Dedifferentiated amniotic fluid mesenchymal stem cell (primary cell): Measurements from ENCODE around the gene INMT.

Source experiments
- DNase-seq: peaks from one replicate; pipeline ENCODE4 v3.0.0-alpha.2; 2016; ENCODE audit errors: extremely low spot score

The INMT gene

GRCh38 chr7:30727061-30727945, 24.6 kb upstream of the INMT start:
- no peak for DNase-seq

- DNase-seq = no peak
Observed at GRCh38 chr7:30728591-30729100, 23.3 kb upstream of the INMT start.

DNA sequence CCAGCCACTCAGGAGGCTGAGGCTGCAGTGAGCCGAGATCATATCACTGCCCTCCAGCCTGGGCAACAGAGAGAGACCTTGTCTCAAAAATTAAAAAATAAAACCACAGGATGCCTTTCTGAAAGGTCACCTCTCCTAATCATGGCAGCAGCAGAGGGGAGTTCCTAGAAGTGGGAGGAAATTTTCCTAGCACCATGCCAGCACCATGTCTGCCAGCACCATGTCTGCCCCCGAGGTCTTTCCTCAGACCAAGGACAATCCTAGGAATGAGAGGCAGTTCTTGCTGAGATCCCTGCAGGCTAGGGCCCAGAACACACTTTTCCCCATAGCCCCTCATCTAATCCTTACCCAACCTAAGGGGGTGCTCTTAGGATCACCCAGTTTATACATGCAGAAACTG, 22.3 kb upstream of the INMT start:
- no peak for DNase-seq

- DNase-seq = no peak
Observed at GRCh38 chr7:30730097-30730496, 21.8 kb upstream of the INMT start.

GRCh38 chr7:30730996-30731395, 20.9 kb upstream of the INMT start:
- DNase-seq = no peak

DNA sequence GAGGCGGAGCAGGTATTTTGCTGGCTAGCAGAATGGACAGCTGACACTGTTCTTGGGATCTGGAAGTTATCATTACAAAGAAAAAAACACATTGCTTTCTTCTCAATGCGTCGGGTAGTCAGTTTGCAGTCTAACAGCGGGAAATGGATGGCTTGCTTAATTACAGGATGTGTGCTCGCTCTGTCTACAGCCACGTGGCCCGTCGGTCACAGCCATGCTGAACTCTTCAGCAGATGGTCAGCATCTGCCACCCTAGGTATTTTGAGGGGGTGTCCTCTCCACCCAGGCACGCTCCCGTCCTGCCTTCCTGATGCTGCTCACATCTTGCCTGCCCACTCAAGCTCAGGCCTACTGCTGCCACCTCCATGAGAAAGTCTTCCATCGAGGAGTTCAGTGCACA, 20.4 kb upstream of the INMT start:
- DNase-seq = no peak

DNA sequence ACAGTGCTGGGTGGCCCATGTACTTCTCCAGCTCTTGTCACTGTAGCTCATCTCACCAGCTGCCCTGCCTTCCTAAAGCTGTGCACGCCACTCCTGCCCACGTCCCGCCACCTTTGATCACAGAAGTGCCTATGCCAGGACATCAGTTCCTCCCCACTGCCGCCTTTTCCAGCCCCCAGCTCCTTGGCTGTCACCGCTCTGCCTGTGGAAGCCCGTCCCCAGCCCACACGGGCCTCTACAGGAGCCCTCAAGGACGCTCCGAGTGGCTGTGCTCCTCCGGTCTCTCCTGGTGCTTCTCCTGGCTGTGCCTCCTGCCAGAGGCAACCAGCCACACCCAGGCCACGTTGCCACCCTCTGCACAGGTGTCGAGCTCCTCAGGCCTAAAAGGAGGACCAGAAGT, 19.3 kb upstream of the INMT start:
- no peak for DNase-seq

DNA sequence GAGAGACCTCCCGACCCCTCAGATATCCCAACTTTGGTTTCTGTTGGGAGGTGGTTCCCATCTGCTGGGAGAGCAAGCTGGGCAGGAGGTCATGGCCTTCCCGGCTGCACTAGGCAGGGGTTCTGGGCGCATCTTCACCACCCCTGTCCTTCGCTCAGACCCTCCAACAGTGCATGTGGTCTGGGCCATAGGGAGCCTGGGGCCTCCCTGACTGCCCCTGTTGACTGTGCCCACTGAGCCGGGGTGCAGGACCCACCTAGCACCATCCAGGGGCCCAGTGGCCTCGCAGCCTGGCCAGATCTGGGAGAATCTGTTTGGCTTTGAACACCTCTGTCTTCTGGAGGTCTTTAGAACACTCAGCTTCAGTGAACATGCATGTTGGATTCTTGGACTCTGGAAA, 18.7 kb upstream of the INMT start:
- no peak for DNase-seq

DNA sequence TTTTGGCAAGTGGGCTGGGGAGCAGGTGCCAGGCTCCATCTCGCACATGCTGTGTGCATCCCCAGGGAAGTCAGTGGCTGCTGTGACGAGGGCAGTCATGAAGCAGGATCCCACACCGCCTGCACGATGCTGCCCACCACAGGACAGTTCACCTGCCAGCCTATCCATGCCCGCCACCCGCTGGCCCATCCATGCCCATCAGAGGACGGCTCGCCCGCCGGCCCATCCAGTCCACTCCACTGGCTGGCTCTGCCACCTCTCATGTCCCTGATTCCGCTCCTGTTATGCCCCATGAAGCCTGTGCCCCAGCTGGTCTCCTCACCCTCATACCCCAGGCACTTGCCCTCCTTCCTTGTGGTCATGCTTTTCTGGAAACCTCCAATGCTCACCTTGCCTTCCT, 18.2 kb upstream of the INMT start:
- no peak for DNase-seq

DNA sequence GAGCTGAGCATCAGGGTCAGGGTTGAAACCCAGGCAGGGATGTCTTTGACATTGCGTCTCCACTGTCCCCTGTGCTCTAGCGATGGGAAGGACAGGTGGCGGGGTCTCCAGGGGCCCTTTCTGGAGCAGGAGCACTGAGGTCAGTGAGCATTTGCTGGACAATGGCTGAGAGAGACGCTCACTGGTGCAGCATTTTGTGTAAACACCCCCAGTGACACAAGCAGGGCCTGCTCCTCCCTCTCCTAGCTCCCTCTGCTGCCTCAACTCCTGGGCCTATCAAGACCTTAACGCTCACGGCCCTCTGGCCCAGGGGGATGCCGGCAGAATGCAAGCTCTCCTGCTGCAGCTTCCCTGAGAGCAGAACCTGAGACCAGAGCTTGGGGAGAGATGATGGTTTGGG, 17.4 kb upstream of the INMT start:
- no peak for DNase-seq

DNA sequence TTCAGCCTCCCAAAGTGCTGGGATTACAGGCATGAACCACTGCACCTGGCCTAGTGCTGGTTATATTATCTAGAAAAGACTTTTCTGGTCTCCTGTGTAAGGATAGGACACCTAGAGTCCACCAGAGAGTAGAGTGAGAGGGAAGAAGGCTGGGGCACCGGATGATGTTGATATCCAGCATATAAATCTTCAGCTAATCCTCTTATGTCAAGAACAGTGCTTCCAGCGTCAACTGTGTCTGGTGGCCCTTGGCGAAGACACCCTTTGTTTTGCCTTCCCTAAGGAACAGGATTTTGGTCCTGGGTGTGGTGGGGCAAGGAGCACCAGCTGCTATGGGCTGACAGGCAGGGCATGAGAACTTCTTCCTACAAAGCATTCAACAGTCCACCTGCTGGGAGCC, 16.3 kb upstream of the INMT start:
- DNase-seq = no peak

DNA sequence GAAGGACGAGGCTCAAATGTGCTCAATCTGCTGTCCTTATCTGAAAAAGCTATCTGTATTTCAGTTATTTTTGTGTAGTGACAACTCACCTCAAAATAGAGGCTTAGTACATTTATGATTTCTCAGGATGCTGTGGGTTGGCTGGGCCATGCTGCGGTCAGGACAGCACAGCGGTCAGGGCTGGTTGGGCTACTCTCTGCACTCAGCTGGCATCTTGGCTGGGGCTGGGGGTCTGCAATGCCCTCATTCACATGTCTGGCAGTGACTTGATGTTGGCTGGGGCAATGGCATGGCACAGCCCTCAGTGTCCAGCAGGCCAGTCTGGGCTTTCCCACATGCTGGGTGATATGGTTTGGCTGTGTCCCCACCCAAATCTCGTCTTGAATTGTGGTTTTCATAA, 15.6 kb upstream of the INMT start:
- no peak for DNase-seq

DNA sequence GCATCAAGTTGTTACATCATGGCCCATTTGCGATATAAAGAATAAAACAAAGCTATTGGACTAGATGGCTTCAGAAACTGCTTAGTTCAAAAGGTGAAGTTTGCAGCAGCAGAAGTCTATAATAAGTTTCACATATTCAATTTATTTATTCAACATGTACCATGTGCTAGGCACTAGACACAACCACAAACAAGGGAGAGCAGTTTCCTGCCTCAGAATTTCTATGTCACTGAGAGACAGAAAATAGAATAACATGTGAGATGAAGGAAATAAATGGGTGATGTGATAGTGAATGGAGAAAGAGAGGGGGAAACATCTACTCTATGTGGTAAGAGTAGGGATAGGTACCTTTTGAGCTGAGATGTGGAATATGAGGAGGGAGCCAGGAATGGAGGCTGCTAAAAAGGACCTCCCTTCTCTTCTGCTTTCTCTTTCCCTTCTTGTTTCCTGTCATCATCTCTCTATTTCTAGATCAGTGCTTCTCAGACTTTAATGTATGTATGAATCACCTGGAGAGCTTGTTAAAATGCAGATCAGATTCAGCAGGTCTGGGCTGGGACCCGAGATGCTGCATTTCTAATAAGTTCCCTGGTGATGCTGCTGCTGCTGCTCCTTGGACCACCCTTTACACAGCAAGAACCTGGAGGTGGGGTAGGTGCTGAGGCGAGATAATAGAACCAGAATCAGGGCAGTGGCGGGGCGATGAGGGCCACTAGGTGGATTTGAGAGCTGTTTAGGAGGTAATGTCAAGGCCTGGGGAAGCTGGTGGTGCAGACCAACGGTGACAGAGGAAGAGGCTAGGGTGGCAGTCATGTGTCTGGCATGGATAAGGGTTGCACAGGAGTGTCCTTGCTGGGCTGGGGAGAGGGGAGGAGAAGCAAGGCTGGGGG, 13.7 kb upstream of the INMT start:
- no peak for DNase-seq

DNA sequence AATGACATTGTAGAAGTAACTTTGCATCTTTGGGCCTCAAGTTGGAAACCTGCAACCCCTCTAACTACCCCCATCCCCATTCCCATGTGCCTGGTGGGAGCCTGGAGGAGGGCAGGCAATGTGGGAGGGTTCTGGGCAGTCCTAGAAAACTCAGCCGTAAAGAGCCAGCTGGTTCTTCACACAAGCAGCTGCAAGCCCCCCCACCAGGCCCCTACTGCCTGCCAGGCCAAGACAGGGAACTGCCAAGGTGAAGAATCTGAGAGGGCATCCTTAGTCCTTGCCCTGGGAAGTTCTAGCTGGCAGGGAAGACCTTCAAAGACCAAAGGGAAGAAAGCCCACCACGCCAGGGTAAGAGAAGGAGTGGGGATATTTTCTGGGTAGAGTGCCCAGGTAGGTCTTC, 12.2 kb upstream of the INMT start:
- no peak for DNase-seq

GRCh38 chr7:30740417-30741181, 11.3 kb upstream of the INMT start:
- DNase-seq = peak; percentile 61

DNA sequence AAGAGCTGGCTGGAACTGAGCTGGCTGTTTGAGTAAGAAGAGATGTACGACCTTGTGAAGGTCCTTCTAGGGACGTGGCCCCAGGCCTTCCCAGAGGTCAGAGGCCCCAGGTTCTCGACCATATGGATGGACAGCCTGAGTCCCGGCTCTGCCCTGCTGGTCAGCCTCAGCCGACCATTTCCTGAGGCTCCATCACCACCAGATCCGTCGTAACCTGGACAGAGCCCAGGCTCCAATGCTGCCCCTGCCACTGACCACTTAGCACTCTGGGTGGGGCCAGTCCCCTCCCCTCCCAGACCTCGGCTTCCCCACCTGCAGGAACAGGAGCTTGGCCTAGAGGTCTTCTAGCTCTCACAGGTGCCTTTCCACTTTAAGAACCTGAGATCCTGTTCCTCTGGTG, 10.6 kb upstream of the INMT start:
- no peak for DNase-seq

DNA sequence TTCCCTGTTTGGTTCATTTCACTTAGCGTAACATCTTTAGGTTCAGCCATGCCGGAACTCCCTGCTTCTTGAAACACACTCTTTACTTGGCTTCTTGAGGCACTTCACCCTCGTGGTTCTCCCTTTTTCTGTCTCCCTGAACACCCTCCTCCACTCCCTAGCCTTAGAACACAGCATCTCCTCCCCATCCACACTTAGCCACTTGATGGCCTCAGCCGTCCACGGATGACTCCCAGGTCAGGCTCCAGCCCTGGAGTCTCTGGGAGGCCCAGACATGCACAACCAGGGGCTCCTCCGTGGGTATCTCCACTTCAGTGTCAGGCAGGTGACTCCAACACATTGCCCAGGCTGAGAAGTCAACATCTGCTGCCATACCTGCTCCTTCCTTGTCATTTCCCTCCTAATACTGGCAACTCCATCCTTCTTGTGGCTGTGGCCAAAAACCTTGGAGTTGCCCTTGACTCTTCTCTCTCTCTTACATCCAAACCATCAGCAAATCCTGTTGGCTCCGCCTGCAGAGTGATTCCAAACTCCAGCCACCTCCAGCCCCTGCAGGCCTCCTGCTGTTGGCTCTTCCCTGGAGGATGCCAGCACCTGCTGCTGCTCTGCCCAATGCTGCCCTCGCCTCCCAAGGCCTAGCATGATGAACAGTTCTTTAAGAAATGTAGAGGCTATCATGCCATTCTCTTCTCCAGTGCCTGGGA, 8.4 kb upstream of the INMT start:
- no peak for DNase-seq

- no peak for DNase-seq
Observed at GRCh38 chr7:30744075-30744417, 7.9 kb upstream of the INMT start.

GRCh38 chr7:30745261-30745941, 6.5 kb upstream of the INMT start:
- DNase-seq = no peak

- DNase-seq = no peak
Observed at GRCh38 chr7:30750010-30750409, 1.9 kb upstream of the INMT start.
